ENCODE measurements around the gene KCNC1.

Gene KCNC1

DNA sequence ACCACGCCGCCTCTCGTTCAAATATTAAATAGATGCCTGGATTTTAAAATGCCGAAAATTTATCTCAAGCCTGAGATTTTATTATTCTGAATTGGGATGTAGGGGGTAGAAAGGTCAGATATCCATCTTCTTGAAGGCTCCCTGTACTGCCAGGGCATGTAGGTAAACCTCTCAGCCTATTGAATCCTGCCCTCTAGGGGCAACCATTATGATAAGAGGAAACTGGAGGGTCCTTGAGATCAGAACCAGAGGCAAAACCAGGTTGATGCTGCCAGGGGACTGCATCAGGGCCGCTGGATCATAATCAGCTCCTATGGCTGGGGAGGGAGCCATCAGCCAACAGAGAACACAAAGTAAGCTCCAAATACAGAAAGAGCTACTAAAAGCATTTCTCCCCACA is 92.4 kb downstream of the KCNC1 start:
- Histone ChIP-seq H3K4me1 (ENCODE audit: control insufficient read depth, low read depth, low read length) (peaks cover 6% of the 10 kb centered on the region), H3K4me3 (ENCODE audit: low read length) (no peak overlapping the region), H3K27ac (ENCODE audit: low read length) (no peak overlapping the region)

DNA sequence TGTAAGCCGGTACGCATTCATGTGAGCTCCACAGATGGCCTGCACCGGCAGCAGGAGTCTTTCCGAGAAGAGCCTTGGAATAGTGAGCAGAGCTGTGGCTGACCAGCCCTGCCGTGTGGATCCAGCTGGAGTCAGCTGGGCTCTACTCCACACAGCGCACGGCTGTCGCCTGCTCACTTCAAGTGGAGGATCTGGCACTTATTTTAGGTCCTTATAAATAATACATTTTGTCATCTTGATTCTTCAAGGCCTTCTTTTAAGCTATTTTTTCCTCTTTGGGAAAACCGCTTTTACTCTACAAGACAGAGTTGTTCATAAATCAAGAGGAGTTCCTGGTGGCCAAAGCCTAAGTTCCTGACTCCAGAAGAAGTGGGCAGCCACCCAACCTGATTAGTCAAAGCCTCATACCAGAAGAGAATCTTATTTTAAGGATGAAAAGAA is 93.8 kb downstream of the KCNC1 start:
- Histone ChIP-seq H3K27ac (ENCODE audit: low read length) (no peak overlapping the region), H3K27me3 (ENCODE audit: control insufficient read depth, insufficient read depth, low read length) (no peaks in the 10 kb centered on the region), H3K36me3 (ENCODE audit: control insufficient read depth, low read depth, low read length) (no peaks in the 10 kb centered on the region)

More for the DNA sequence above, 92.4 kb downstream of the KCNC1 start:
- no peaks in the 10 kb centered on the region for H3K9me3 ChIP-seq (ENCODE audit: control insufficient read depth, low read depth, low read length)
- no peak overlapping the region for H3K9ac ChIP-seq (ENCODE audit: low read length)
- H3K27me3 ChIP-seq (ENCODE audit: control insufficient read depth, insufficient read depth, low read length), result no peaks in the 10 kb centered on the region
- H3K36me3 ChIP-seq (ENCODE audit: control insufficient read depth, low read depth, low read length), result no peaks in the 10 kb centered on the region

DNA sequence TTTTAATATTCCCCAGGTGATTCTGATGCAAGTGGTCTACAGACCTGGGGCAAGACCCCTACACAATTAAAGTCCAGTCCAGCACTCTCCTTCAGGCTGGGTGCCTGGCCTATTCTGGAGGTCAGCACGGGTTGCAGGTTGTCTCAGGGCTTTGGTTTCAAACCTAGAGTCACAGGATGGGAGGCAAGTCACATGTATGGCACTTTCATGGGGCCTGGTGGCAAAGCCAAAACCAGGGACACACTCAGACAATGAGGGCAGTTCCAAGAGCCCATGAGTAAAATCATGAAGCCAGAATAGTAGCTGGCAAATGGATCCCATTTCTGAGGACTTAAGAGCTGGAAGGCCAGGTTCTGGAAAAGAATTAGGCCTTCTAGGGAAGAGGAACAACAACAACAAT is 96.6 kb downstream of the KCNC1 start:
- Histone ChIP-seq H3K36me3 (ENCODE audit: control insufficient read depth, low read depth, low read length) (no peaks in the 10 kb centered on the region), H3K9me3 (ENCODE audit: control insufficient read depth, low read depth, low read length) (no peaks in the 10 kb centered on the region), H3K4me1 (ENCODE audit: control insufficient read depth, low read depth, low read length) (no peaks in the 10 kb centered on the region), H3K27ac (ENCODE audit: low read length) (no peak overlapping the region), H3K27me3 (ENCODE audit: control insufficient read depth, insufficient read depth, low read length) (no peaks in the 10 kb centered on the region), H3K9ac (ENCODE audit: low read length) (no peak overlapping the region), H3K4me3 (ENCODE audit: low read length) (no peak overlapping the region)

More for the DNA sequence above, 93.8 kb downstream of the KCNC1 start:
- Histone ChIP-seq H3K4me1 (ENCODE audit: control insufficient read depth, low read depth, low read length) (no peaks in the 10 kb centered on the region), H3K4me3 (ENCODE audit: low read length) (no peak overlapping the region), H3K9me3 (ENCODE audit: control insufficient read depth, low read depth, low read length) (no peaks in the 10 kb centered on the region), H3K9ac (ENCODE audit: low read length) (no peak overlapping the region)

- H3K4me1 ChIP-seq (ENCODE audit: control insufficient read depth, low read depth, low read length), result no peaks in the 10 kb centered on the region
- H3K36me3 ChIP-seq (ENCODE audit: control insufficient read depth, low read depth, low read length), result no peaks in the 10 kb centered on the region
- no peak overlapping the region for H3K27ac ChIP-seq (ENCODE audit: low read length)
- H3K9ac ChIP-seq (ENCODE audit: low read length), result no peak overlapping the region
- no peaks in the 10 kb centered on the region for H3K9me3 ChIP-seq (ENCODE audit: control insufficient read depth, low read depth, low read length)
- no peak overlapping the region for H3K4me3 ChIP-seq (ENCODE audit: low read length)
- H3K27me3 ChIP-seq (ENCODE audit: control insufficient read depth, insufficient read depth, low read length), result no peaks in the 10 kb centered on the region
Observed at GRCh38 chr11:17831883-17832282, 97.3 kb downstream of the KCNC1 start.

All from iPS-18a (cell line).